H1 (cell line): ENCODE data around the gene ASPG. TPM values are rescaled to one million over a fixed set of nuclear protein-coding genes. Genes with fewer than 3 reads are reported as not detected.

Source experiments
- ASH2L ChIP-seq: fragments of 200-600, 300-600 bp; sonication (generic); IDR thresholded peaks from one replicate; pipeline ENCODE4 v1.7.1; 2017; ENCODE audit warnings: low read length
- BACH1 ChIP-seq: IDR thresholded peaks from 2 replicates; pipeline ENCODE4 v1.6.1; 2012; ENCODE audit warnings: low read length, improper control_type of control experiment
- BCL11A ChIP-seq, 2 experiments: IDR thresholded peaks; one replicate each; pipeline ENCODE4 v1.6.1; 2011; ENCODE audit warnings: low read depth in 2 of 2, low read length in 2 of 2, mild to moderate bottlenecking in 2 of 2
- BRCA1 ChIP-seq: IDR thresholded peaks from 2 replicates; pipeline ENCODE4 v1.6.1; 2012; ENCODE audit warnings: low read depth, low read length, improper control_type of control experiment
- CBX5 ChIP-seq: fragments of 300-800, 300-1000 bp; sonication (generic); IDR thresholded peaks from 2 replicates; pipeline ENCODE4 v1.7.1; 2016; ENCODE audit warnings: antibody characterized with exemption, low read length, low read depth
- CEBPB ChIP-seq: IDR thresholded peaks from 2 replicates; pipeline ENCODE4 v1.6.1; 2012; ENCODE audit warnings: low read depth, low read length
- CHD1 ChIP-seq: IDR thresholded peaks from 2 replicates; pipeline ENCODE4 v1.6.1; 2012; ENCODE audit warnings: low read depth, low read length, improper control_type of control experiment
- CTBP2 ChIP-seq: IDR thresholded peaks from 2 replicates; pipeline ENCODE4 v1.7.0; 2011; ENCODE audit warnings: borderline replicate concordance, mild to moderate bottlenecking, moderate library complexity, mixed read lengths, low read length; ENCODE audit not compliant: insufficient read depth, insufficient read length
- EP300 ChIP-seq, 2 experiments: IDR thresholded peaks; 1 replicate in 1 of 2; 2 replicates in 1 of 2; pipeline ENCODE4 v1.6.1; 2011 to 2012; ENCODE audit warnings: low read depth in 2 of 2, low read length in 2 of 2, mild to moderate bottlenecking in 2 of 2, borderline replicate concordance in 1 of 2, inconsistent platforms in 1 of 2, moderate library complexity in 1 of 2
- FOSL1 ChIP-seq: IDR thresholded peaks from 2 replicates; pipeline ENCODE4 v1.6.1; 2011; ENCODE audit warnings: mild to moderate bottlenecking, low read depth, low read length, moderate library complexity; ENCODE audit not compliant: insufficient read depth
- KDM4A ChIP-seq: IDR thresholded peaks from one replicate; pipeline ENCODE4 v1.7.1; 2012; ENCODE audit warnings: low read depth, mild to moderate bottlenecking, moderate library complexity, low read length, inconsistent platforms; ENCODE audit not compliant: severe bottlenecking
- KDM5A ChIP-seq: fragments of 200-600 bp; IDR thresholded peaks from 2 replicates; pipeline ENCODE4 v1.7.1; 2012; ENCODE audit warnings: mild to moderate bottlenecking, low read length, inconsistent platforms, mixed read lengths
- POLR2AphosphoS5 ChIP-seq: IDR thresholded peaks from 2 replicates; pipeline ENCODE4 v1.6.1; 2011; ENCODE audit warnings: low read depth, low read length
- RBBP5 ChIP-seq: IDR thresholded peaks from 2 replicates; pipeline ENCODE4 v1.7.1; 2012; ENCODE audit warnings: low read depth, mild to moderate bottlenecking, inconsistent platforms, low read length, moderate library complexity, borderline replicate concordance
- SAP30 ChIP-seq: fragments of 300-600 bp; sonication (generic); IDR thresholded peaks from 2 replicates; pipeline ENCODE4 v1.7.1; 2012; ENCODE audit warnings: low read length, moderate library complexity, mild to moderate bottlenecking, inconsistent platforms; ENCODE audit not compliant: insufficient read depth, insufficient replicate concordance
- polyA plus RNA-seq, 7 experiments: library from polyadenylated mRNA; depleted of rRNA in 3 of 7; stranded (reverse) in 5 of 7; unstranded in 2 of 7; fragments of >200 nt in 5 of 7; fragments of 200-250 nt in 2 of 7; gene quantifications; 1 replicate in 5 of 7; 2 replicates in 1 of 7; 4 replicates in 1 of 7; pipeline versions ENCODE4 v1.2.1 to v1.2.3, GENCODE V29; 2011 to 2013; ENCODE audit warnings: missing spikeins in 2 of 7, mixed read lengths in 2 of 7
- total RNA-seq: library from RNA; stranded (reverse); fragmentation: NEBNext Ultra II Directional; extraction: Animal tissue kit (Norgen Biotek cat#: 25700); gene quantifications from 2 replicates; pipeline ENCODE4 v1.2.1, GENCODE V29; 2021
- TF ChIP-seq, protein P1 (sequence below): IDR thresholded peaks from 2 replicates; pipeline ENCODE4 v1.6.1; 2012; ENCODE audit warnings: inconsistent platforms
- TF ChIP-seq, protein P2 (sequence below), 3 experiments: IDR thresholded peaks; 1 replicate in 2 of 3; 2 replicates in 1 of 3; pipeline versions ENCODE4 v1.5.1 to v1.6.1; 2011; ENCODE audit warnings: low read length in 3 of 3, mild to moderate bottlenecking in 3 of 3, inconsistent platforms in 2 of 3, low read depth in 1 of 3, moderate library complexity in 1 of 3; ENCODE audit not compliant: insufficient read depth in 1 of 3; ENCODE audit errors: control extremely low read depth in 1 of 3

The ASPG gene
- total and polyA plus RNA-seq, 2 of the 8 experiments (the other 6 are each of a cell fraction or from before 2014, with no cell fraction given) = 0.34 to 0.59 TPM

DNA sequence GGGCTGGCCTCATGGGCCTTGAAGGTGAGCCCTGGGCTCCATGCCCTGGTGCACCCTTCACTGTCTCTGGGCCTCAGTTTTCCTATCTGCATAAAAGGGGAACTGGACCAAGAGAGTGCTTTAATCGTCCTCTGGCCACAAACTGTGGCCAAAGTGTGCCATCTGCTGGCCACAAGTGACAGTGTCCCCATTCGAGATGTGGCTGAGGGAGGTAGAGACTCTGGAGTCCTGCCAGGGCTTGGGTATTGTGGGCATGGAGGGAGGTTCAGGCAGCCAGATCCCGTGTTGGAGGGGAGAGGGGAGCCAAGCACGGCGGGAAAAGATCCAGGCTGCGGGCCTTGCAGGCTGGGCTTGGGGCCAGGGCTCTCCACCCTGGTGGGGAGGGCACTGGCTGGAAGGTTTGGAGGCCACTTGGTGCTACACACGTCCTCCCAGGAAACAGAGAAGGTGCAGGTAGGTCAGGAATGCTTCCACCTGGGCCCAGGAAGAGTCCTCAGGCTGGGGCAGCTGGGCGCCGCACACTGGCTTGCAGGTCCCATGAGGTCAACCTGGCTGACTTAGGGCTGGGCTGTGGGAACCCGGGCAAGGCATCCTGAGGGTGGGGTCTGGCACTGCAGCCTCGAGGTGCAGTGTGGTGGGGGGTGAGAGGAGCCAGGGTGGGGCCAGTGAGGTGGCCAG, 45.6 kb downstream of the ASPG start (continued):
- TF ChIP-seq BACH1 = no peak
- TF ChIP-seq KDM4A = no peak
- TF ChIP-seq ASH2L = no peak
- no peak for TF ChIP-seq FOSL1
- TF ChIP-seq CTBP2 = no peak
- no peak for TF ChIP-seq CHD1
- TF ChIP-seq, protein P1, sequence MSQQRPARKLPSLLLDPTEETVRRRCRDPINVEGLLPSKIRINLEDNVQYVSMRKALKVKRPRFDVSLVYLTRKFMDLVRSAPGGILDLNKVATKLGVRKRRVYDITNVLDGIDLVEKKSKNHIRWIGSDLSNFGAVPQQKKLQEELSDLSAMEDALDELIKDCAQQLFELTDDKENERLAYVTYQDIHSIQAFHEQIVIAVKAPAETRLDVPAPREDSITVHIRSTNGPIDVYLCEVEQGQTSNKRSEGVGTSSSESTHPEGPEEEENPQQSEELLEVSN = no peak
- no peak for TF ChIP-seq EP300 (IDR thresholded peaks at IDR 0.05; ENCODE audit: borderline replicate concordance in 1 of 2, low read depth in 2 of 2, low read length in 2 of 2)
- TF ChIP-seq POLR2AphosphoS5 = no peak
- no peak for TF ChIP-seq CEBPB
- no peak for TF ChIP-seq SAP30
- no peak for TF ChIP-seq CBX5
- TF ChIP-seq, protein P2, sequence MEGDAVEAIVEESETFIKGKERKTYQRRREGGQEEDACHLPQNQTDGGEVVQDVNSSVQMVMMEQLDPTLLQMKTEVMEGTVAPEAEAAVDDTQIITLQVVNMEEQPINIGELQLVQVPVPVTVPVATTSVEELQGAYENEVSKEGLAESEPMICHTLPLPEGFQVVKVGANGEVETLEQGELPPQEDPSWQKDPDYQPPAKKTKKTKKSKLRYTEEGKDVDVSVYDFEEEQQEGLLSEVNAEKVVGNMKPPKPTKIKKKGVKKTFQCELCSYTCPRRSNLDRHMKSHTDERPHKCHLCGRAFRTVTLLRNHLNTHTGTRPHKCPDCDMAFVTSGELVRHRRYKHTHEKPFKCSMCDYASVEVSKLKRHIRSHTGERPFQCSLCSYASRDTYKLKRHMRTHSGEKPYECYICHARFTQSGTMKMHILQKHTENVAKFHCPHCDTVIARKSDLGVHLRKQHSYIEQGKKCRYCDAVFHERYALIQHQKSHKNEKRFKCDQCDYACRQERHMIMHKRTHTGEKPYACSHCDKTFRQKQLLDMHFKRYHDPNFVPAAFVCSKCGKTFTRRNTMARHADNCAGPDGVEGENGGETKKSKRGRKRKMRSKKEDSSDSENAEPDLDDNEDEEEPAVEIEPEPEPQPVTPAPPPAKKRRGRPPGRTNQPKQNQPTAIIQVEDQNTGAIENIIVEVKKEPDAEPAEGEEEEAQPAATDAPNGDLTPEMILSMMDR (IDR thresholded peaks at IDR 0.05; ENCODE audit: control extremely low read depth in 1 of 3, insufficient read depth in 1 of 3, low read depth in 1 of 3, low read length in 3 of 3) = peak in 2 of 3 experiments; percentile 92 to 94; a peak in 3 of 4 replicates
- TF ChIP-seq BRCA1 = 0 out of 2 replicates have a peak, but pooled peaks have one; percentile 16
- no peak for TF ChIP-seq BCL11A (IDR thresholded peaks at IDR 0.05; ENCODE audit: low read depth in 2 of 2, low read length in 2 of 2)
- no peak for TF ChIP-seq RBBP5
- no peak for TF ChIP-seq KDM5A
- TF ChIP-seq, all 59 proteins: peak for 4
